HFFc6 (cell line): ENCODE data around the gene PRPF19. TPM values are rescaled to one million over a fixed set of nuclear protein-coding genes. Genes with fewer than 3 reads are reported as not detected.
A peak's percentile ranks its signal among the peaks of the same experiment; 100 is the strongest.

Source experiments
- DNase-seq: peaks from one replicate; pipeline ENCODE4 v3.0.0-alpha.2; 2018
- H3K27ac Mint-ChIP-seq: 2 replicates; pipeline ENCODE4 v1.8.0; 2020; ENCODE audit warnings: mild to moderate bottlenecking, mixed read lengths
- H3K27me3 Mint-ChIP-seq: 2 replicates; pipeline ENCODE4 v1.8.0; 2021; ENCODE audit warnings: mild to moderate bottlenecking, moderate library complexity, mixed read lengths; ENCODE audit not compliant: insufficient read depth
- H3K36me3 Mint-ChIP-seq: 2 replicates; pipeline ENCODE4 v1.8.0; 2021; ENCODE audit warnings: low read depth, mixed read lengths
- H3K4me1 Mint-ChIP-seq: 2 replicates; pipeline ENCODE4 v1.8.0; 2020; ENCODE audit warnings: low read depth, mixed read lengths
- H3K4me3 Mint-ChIP-seq: 2 replicates; pipeline ENCODE4 v1.8.0; 2020; ENCODE audit warnings: mild to moderate bottlenecking, moderate library complexity, mixed read lengths
- H3K9me3 Mint-ChIP-seq: 2 replicates; pipeline ENCODE4 v1.8.0; 2020; ENCODE audit warnings: mild to moderate bottlenecking, mixed read lengths
- total RNA-seq, 6 experiments: library from RNA; stranded (reverse); fragmentation: NEBNext Ultra II Directional; extraction: Animal tissue kit (Norgen Biotek cat#: 25700); gene quantifications; 2 replicates in 1 of 6; 3 replicates in 5 of 6; pipeline ENCODE4 v1.2.3, GENCODE V29; 2021
- TF ChIP-seq, protein P1 (sequence below): fragments of 200-600 bp; sonication (generic); IDR thresholded peaks from 2 replicates; pipeline ENCODE4 v1.5.0; 2021; ENCODE audit warnings: antibody characterized with exemption, mild to moderate bottlenecking

The PRPF19 gene
- total RNA-seq, 6 experiments from 2014 or later, result 72.5 to 95.1 (median 89.4) TPM

DNA sequence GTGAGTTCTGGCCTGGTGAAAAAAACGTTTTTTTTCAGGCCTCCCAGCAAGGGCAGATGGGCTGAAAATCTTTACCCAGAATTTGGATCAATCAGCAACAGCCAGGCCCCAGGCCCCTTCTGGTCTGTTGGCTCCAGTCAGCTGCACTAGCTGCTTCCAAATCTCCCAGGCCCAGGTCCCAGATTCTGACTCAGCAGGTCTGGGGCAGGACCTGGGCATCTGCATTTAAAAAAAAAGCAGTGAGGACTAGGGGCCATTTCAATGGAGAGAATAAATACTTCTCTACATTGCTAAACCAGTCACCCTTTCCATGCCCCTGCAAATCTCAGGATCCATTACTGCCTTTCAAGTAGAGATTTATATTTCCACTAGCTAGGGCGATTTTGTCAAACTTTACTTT, 41.3 kb upstream of the PRPF19 start:
- H3K4me3 Mint-ChIP-seq, result no peak overlapping the region
- no peaks in the 10 kb centered on the region for H3K9me3 Mint-ChIP-seq
- H3K36me3 Mint-ChIP-seq, result no peaks in the 10 kb centered on the region; the same call in 1 of the 2 replicates
- no peaks in the 10 kb centered on the region; the same call in 1 of the 2 replicates for H3K27me3 Mint-ChIP-seq
- H3K27ac Mint-ChIP-seq, result no peak overlapping the region
- H3K4me1 Mint-ChIP-seq, result peaks cover 7% of the 10 kb centered on the region
- TF ChIP-seq, protein P1, sequence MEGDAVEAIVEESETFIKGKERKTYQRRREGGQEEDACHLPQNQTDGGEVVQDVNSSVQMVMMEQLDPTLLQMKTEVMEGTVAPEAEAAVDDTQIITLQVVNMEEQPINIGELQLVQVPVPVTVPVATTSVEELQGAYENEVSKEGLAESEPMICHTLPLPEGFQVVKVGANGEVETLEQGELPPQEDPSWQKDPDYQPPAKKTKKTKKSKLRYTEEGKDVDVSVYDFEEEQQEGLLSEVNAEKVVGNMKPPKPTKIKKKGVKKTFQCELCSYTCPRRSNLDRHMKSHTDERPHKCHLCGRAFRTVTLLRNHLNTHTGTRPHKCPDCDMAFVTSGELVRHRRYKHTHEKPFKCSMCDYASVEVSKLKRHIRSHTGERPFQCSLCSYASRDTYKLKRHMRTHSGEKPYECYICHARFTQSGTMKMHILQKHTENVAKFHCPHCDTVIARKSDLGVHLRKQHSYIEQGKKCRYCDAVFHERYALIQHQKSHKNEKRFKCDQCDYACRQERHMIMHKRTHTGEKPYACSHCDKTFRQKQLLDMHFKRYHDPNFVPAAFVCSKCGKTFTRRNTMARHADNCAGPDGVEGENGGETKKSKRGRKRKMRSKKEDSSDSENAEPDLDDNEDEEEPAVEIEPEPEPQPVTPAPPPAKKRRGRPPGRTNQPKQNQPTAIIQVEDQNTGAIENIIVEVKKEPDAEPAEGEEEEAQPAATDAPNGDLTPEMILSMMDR, result no peak
- no peak for DNase-seq

DNA sequence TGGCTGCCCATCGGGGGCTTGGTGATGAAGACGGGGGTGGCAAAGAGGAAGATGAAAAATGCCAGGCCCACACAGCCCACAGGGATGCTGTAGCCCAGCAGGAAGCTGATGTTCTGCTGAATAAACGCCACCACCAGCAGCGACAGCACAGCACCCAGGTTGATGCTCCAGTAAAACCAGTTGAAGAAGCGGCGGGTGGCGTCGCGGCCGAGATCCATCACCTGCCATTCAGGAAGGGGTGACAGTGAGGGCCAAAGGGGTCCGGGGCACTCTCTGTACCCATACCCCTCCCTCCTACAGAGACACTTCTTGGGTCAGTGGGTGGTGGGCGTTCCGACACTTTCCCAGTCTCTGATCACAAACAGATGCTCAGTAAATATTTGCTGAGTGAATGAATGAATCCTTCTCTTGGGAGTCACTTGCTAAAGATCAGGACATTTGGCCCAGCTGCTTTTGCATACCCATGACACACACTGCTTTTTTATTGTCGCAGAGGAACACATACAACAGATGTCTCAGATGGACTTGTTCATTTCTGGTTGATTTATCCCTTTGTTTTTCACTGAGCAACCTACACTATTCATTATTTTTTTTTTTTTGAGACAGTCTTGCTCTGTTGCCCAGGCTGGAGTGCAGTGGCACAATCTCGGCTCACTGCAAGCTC, 40.3 kb upstream of the PRPF19 start:
- no peak overlapping the region for H3K4me3 Mint-ChIP-seq
- DNase-seq, result no peak
- no peaks in the 10 kb centered on the region for H3K9me3 Mint-ChIP-seq
- TF ChIP-seq, protein P1, result no peak
- H3K27ac Mint-ChIP-seq, result no peak overlapping the region
- H3K36me3 Mint-ChIP-seq, result no peaks in the 10 kb centered on the region; the same call in 1 of the 2 replicates
- no peaks in the 10 kb centered on the region; the same call in 1 of the 2 replicates for H3K27me3 Mint-ChIP-seq
- no peaks in the 10 kb centered on the region for H3K4me1 Mint-ChIP-seq

DNA sequence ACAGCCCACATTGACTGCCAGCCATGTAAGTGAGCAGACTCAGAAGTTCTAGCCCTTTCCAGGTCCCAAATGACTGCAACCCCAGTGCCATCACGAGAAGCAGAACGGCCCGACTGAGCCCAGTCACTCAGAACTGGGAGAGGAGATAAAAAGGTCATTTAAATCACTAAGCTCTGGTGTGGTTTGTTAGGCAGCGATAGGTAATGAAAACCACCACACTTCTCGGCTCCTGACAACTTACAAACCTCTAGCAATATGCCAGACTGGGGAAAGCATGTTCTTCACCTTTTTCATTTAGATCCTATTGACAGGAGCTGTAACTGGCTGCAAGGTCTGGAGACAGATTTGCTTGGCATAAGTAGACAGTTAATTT, 38.9 kb upstream of the PRPF19 start:
- H3K4me1 Mint-ChIP-seq, result no peaks in the 10 kb centered on the region
- H3K4me3 Mint-ChIP-seq, result no peak overlapping the region
- no peak for DNase-seq
- no peaks in the 10 kb centered on the region for H3K9me3 Mint-ChIP-seq
- H3K27ac Mint-ChIP-seq, result no peak overlapping the region
- peaks cover 8% of the 10 kb centered on the region for H3K27me3 Mint-ChIP-seq
- TF ChIP-seq, protein P1, result no peak
- no peaks in the 10 kb centered on the region; the same call in 1 of the 2 replicates for H3K36me3 Mint-ChIP-seq

DNA sequence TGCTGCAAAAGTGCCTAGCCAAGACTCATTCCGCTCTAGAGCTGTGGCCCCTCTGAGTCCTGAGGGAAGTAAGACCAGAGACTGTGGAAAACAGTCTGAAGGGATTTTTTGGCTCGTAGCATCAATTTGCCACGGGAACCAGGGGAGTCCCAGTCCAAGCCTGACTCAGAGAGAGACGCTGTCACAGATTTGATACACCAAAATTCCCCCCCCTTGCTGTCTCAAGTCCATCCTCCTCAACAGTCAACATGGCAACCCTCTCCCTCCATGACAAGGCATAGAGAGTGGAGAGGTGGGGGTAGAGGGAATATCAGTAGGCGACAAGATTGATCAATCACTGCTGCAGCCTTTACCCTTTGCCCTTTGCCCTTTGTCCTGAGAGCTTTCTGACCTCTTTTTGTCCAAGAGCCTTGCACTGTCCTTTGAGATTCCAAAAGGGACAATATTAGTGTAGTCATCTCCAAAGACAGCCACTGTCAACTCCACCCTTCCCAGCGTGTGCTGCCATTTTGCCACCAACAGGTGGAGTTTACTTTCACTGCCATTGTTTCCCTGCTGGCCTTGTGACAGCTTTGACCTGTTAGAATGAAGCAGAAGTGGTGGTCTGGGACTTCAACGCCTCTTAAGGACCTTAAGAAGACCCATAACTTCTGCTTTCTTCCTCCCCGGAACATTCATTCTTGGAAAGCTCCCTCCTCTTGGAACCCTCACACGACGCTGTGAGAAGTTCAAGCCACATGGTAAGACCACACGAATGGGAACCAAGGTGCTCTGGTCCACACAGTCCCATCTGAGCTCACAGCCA, 38.3 kb upstream of the PRPF19 start:
- Mint-ChIP-seq H3K4me3 (no peak overlapping the region), H3K27ac (no peak overlapping the region), H3K27me3 (peaks cover 8% of the 10 kb centered on the region), H3K9me3 (no peaks in the 10 kb centered on the region), H3K4me1 (no peaks in the 10 kb centered on the region), H3K36me3 (no peaks in the 10 kb centered on the region; the same call in 1 of the 2 replicates)
- TF ChIP-seq, protein P1, result peak; percentile 54
- DNase-seq, result no peak

DNA sequence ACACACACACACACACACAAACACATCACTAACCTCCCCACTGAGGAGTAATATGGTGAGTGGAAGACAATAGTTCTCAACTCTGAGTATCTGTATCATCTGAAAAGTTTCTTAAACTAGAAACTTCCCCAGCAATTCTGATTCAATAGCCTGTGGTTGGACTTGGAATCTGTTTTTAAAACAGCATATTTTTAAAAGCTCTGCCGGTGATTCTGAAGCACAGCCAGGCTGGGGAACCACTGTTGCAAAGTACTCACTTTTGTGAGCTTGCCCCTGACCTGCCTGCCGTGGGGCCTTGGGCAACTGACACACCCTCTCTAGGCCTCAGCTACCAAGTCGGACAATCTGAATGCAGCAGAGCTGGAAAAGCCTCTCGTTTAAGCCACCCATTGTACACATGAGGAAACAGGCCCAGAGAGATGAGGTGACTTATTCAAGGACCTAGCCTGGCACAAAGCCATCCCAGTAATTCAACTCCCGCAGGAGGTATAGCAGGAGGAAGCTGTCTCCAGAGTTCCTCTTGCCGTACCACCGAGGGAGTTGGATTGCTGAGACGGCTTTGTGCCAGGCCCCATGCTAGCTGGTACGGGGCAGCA, 36.7 kb upstream of the PRPF19 start:
- Mint-ChIP-seq H3K27ac (no peak overlapping the region), H3K4me3 (no peak overlapping the region), H3K27me3 (peaks cover 13% of the 10 kb centered on the region), H3K4me1 (no peaks in the 10 kb centered on the region), H3K36me3 (no peaks in the 10 kb centered on the region; the same call in 1 of the 2 replicates), H3K9me3 (no peaks in the 10 kb centered on the region)
- TF ChIP-seq, protein P1, result no peak
- DNase-seq, result no peak
